GM19328 (cell line): Measurements from ENCODE around the gene CCNY.

Experiments
- ATAC-seq: cut with Tn5 transposase; IDR thresholded peaks from one replicate; pipeline ENCODE4 v1.9.1; 2021; ENCODE audit warnings: mild to moderate bottlenecking, moderate library complexity; ENCODE audit not compliant: unreplicated experiment

Gene CCNY

GRCh38 chr10:35448687-35449662 is 112.7 kb downstream of the CCNY start:
- ATAC-seq: no peak

GRCh38 chr10:35449944-35450343 is 113.6 kb downstream of the CCNY start:
- no peak for ATAC-seq

- ATAC-seq: peak; percentile 96
Observed at GRCh38 chr10:35451151-35452016, 115.1 kb downstream of the CCNY start.

- ATAC-seq: no peak
Observed at GRCh38 chr10:35452171-35452570, 115.9 kb downstream of the CCNY start.

GRCh38 chr10:35452847-35453246 is 116.5 kb downstream of the CCNY start:
- no peak for ATAC-seq

GRCh38 chr10:35453855-35454532 is 117.7 kb downstream of the CCNY start:
- no peak for ATAC-seq

- ATAC-seq: no peak
Observed at GRCh38 chr10:35456153-35456720, 119.9 kb downstream of the CCNY start.

- no peak for ATAC-seq
Observed at GRCh38 chr10:35456784-35457183, 120.5 kb downstream of the CCNY start.

- no peak for ATAC-seq
Observed at GRCh38 chr10:35458500-35459448, 122.5 kb downstream of the CCNY start.

GRCh38 chr10:35459449-35459847 is 123.1 kb downstream of the CCNY start:
- no peak for ATAC-seq

GRCh38 chr10:35460852-35461460 is 124.6 kb downstream of the CCNY start:
- ATAC-seq: no peak

GRCh38 chr10:35462491-35462934 is 126.2 kb downstream of the CCNY start:
- peak; percentile 58 for ATAC-seq

- ATAC-seq: no peak
Observed at GRCh38 chr10:35463105-35463867, 127.0 kb downstream of the CCNY start.

GRCh38 chr10:35463878-35464277 is 127.6 kb downstream of the CCNY start:
- no peak for ATAC-seq

GRCh38 chr10:35464825-35465456 is 128.6 kb downstream of the CCNY start:
- ATAC-seq: no peak

- no peak for ATAC-seq
Observed at GRCh38 chr10:35465673-35466072, 129.4 kb downstream of the CCNY start.

GRCh38 chr10:35466170-35466569 is 129.9 kb downstream of the CCNY start:
- ATAC-seq: no peak

GRCh38 chr10:35466661-35467060 is 130.4 kb downstream of the CCNY start:
- ATAC-seq: no peak
